ENCODE measurements around the gene F2R.
"Not testable (repeated sequence)": the region's sequence is repeated elsewhere in the genome, so short reads cannot be mapped to it uniquely, and the experiment has no call there.

F2R gene

GRCh38 chr5:76755779-76756637 is 40.1 kb downstream of the F2R start:
- DNase-seq (ENCODE audit: low read depth in 2 of 3, low spot score in 1 of 3) = no peak

DNA sequence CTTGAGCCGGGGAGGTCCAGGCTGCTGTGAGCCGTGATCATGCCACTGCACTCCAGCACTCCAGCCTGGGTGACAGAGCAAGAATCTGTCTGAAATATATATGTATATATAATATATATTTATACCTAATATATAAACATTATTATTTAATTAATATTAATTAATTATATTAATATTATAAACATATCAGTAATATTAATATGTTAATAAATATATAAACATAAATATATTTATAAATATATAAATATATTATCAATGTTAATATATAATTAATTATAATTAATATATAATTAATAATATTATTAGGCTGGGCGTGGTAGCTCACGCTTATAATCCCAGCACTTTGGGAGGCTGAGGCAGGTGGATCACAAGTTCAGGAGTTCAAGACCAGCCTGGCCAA is 41.1 kb downstream of the F2R start:
- no peak for DNase-seq (ENCODE audit: low read depth in 2 of 3, low spot score in 1 of 3)

DNA sequence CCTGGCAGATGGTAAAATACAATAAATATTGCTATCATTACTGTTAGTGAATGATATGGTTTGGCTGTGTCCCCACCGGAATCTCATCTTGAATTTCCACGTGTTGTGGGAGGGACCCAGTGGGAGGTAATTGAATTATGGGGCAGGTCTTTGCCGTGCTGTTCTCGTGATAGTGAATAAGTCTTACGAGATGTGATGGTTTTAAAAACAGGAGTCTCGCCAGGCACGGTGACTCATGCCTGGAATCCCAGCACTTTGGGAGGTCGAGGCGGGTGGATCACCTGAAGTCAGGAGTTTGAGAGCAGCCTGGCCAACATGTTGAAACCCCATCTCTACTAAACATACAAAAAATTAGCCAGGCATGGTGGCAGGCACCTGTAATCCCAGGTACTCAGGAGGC is 45.2 kb downstream of the F2R start:
- not testable (repeated sequence) for DNase-seq (ENCODE audit: low read depth in 2 of 3, low spot score in 1 of 3)

GRCh38 chr5:76762484-76762883 is 46.6 kb downstream of the F2R start:
- no peak for DNase-seq (ENCODE audit: low read depth in 2 of 3, low spot score in 1 of 3)

DNA sequence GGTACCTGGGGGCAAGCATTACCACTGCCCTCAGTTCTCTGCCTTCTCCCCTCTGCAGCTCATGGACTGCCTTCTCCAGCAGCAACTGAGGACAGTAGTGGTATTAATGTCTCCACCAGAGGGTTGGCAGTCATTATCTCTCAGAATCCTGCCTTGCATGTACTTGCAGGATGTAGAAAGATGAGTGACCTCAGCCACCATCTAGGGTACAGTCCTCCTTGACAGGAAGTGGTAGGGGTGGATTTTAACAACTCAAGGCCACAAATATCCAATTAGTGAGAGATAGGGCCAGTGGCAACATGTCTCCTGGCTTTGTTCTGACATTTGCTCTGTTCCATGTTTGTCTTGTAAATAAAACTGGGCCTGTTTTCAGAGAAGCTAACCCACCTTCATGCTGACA is 47.2 kb downstream of the F2R start:
- no peak for DNase-seq (ENCODE audit: low read depth in 2 of 3, low spot score in 1 of 3)

GRCh38 chr5:76764374-76764773 is 48.4 kb downstream of the F2R start:
- DNase-seq (ENCODE audit: low read depth in 2 of 3, low spot score in 1 of 3) = no peak

GRCh38 chr5:76765249-76765648 is 49.3 kb downstream of the F2R start:
- DNase-seq (ENCODE audit: low read depth in 2 of 3, low spot score in 1 of 3) = no peak

GRCh38 chr5:76766746-76767145 is 50.8 kb downstream of the F2R start:
- no peak for DNase-seq (ENCODE audit: low read depth in 2 of 3, low spot score in 1 of 3)

- DNase-seq (ENCODE audit: low read depth in 2 of 3, low spot score in 1 of 3) = not testable (repeated sequence)
Observed at GRCh38 chr5:76771041-76771440, 55.1 kb downstream of the F2R start.

- DNase-seq (ENCODE audit: low read depth in 2 of 3, low spot score in 1 of 3) = no peak
Observed at GRCh38 chr5:76771705-76772405, 55.9 kb downstream of the F2R start.

GRCh38 chr5:76775921-76776320 is 60.0 kb downstream of the F2R start:
- DNase-seq (ENCODE audit: low read depth in 2 of 3, low spot score in 1 of 3) = no peak

GRCh38 chr5:76776391-76776790 is 60.5 kb downstream of the F2R start:
- DNase-seq (ENCODE audit: low read depth in 2 of 3, low spot score in 1 of 3) = no peak

DNA sequence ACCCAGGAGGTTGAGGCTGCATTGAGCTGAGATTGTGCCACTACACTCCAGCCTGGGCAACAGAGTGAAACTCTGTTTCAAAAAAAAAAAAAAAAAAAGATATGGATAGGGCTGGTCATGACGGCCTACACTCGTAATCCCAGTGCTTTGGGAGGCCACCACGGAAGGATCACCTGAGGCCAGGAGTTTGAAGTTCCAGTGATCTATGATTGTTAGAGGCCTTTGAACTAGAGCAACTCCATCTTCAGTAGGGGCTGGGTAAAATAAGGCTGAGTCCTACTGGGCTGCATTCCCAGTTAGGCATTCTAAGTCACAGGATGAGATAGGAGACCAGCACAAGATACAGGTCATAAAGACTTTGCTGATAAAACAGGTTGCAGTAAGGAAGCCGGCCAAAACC is 64.7 kb downstream of the F2R start:
- not testable (repeated sequence) for DNase-seq (ENCODE audit: low read depth in 2 of 3, low spot score in 1 of 3)

GRCh38 chr5:76781775-76782174 is 65.8 kb downstream of the F2R start:
- no peak for DNase-seq (ENCODE audit: low read depth in 2 of 3, low spot score in 1 of 3)

DNA sequence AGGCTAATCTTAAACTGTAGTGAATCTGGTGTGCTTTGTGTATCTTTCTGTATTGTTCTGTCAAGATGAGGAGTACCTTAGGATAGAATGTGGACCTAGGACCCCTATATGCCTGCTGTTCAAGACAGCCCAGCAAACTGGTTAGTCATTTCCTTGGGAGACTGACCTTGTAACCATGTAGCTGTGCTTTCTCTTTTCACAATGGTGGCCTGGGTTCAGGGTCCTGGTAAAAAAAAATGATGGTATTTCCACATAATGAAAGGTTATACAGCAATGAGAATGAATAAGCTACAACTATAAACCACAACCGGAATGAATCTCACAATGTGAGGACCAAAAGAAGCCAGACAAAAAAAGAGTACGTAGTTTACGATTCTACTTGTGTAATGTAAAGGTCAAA is 66.5 kb downstream of the F2R start:
- no peak for DNase-seq (ENCODE audit: low read depth in 2 of 3, low spot score in 1 of 3)
